Measurements from ENCODE around the gene PTPN22. TPM values are rescaled to one million over a fixed set of nuclear protein-coding genes. Genes with fewer than 3 reads are reported as not detected.

Gene PTPN22
- total and polyA plus RNA-seq, 9 of the 15 experiments (the other 6 are each of a cell fraction or from before 2014, with no cell fraction given) = 0.45 to 4.6 (median 1.1) TPM

DNA sequence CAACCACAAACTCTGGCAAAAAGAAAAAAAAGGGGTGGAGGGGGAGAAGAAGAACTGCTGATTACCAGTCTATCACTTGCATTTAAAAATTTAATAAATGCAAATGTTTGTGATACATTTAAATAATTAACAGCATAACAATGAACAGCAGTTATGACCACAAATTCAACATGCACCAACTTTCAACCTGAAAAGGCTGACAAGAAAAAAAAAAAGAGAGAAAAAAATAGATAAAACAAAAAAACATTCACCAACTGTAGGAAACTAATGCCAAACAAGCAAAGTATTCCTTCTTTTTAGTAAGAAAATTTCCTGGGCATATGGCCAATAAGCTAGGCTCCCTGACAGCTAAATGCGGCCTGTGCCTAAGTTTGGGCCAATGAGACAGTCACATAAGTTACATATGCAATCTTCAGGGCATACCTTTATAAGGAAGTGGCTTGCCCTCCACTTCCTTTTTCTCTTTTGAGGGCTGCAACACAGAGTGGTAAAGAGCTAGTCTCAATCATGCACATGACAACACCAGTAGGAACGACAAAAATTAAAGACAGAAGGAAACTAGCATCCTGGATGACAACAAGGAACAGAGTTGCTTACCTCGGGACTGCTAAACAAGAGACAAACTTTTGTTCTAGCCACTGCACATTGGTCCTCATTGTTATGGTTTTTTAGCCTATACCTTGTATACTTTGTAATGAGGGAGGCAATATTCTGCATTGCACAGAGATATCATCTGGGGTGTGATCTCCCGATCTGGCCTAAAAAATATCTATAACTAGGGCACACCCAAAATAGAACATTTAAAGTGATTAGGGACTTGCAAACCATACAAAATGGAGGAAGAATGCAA, 88.0 kb downstream of the PTPN22 start (continued):
- TF ChIP-seq, protein P1, sequence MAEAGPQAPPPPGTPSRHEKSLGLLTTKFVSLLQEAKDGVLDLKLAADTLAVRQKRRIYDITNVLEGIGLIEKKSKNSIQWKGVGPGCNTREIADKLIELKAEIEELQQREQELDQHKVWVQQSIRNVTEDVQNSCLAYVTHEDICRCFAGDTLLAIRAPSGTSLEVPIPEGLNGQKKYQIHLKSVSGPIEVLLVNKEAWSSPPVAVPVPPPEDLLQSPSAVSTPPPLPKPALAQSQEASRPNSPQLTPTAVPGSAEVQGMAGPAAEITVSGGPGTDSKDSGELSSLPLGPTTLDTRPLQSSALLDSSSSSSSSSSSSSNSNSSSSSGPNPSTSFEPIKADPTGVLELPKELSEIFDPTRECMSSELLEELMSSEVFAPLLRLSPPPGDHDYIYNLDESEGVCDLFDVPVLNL (CRISPR knock-in tag; IDR thresholded peaks at IDR 0.05; ENCODE audit: low read depth) = no peak

DNA sequence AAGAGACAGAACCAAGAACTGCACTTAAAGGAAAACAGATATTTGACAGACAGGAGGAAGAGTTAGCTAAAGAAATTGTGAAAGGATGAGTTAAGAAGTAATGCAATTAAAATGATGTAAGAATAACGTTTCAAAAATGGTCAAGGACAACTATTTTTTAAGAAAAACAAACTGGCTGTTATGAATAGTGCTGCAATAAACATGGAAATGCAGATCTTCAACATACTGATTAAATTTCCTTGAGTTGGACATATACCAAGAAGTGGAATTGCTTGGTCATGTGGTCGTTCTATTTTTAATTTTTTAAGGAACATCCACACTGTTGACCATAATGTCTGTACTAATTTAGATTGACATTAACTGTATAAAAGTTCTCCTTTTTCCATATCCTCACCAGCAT, 89.1 kb downstream of the PTPN22 start:
- Histone ChIP-seq H3K9me3 (replicated peaks; ENCODE audit: control insufficient read depth, insufficient read depth, low read depth, low read length) (no peaks in the 10 kb centered on the region), H3K4me3 (no peak overlapping the region), H4K20me1 (replicated peaks; ENCODE audit: control insufficient read depth, insufficient read depth, low read length) (peaks cover 28% of the 10 kb centered on the region; the same call in 1 of the 2 replicates), H3K4me2 (ENCODE audit: insufficient read depth, low read length) (no peak overlapping the region), H2AFZ (ENCODE audit: low read depth, low read length) (no peak overlapping the region), H3K4me1 (replicated peaks in 1 of 2; ENCODE audit: control insufficient read depth in 2 of 2, insufficient read depth in 2 of 2, low read length in 2 of 2) (peaks cover 15 to 60% of the 10 kb centered on the region in 2 experiments), H3K9me1 (ENCODE audit: control insufficient read depth, insufficient read depth, low read length) (no peaks in the 10 kb centered on the region), H3K27ac (ENCODE audit: extremely low read depth, low read depth, low read length) (no peak overlapping the region; the same call in 1 of the 3 replicates), H3K79me2 (ENCODE audit: control insufficient read depth, insufficient read depth, low read length) (peaks cover 97% of the 10 kb centered on the region), H3K36me3 (ENCODE audit: control insufficient read depth, insufficient read depth, low read length) (peaks cover 10% of the 10 kb centered on the region; the same call in 2 of the 3 replicates), H3K27me3 (ENCODE audit: control insufficient read depth in 2 of 2, insufficient read depth in 2 of 2, low read length in 2 of 2) (no peaks in the 10 kb centered on the region), H3K9ac (ENCODE audit: insufficient read depth in 1 of 2, low read depth in 2 of 2, low read length in 2 of 2) (no peak overlapping the region)
- 25% methylated on average over 2 of the region's 2 CpGs for WGBS (ENCODE audit: insufficient coverage, low coverage, missing lambda C conversion rate)
- CTCF ChIA-PET (ENCODE audit: low intra/inter-chr PET ratio) = no interaction called here
- no TSS peak for BruUV-seq (replicated peaks)
- intact Hi-C loops (cut with micrococcal nuclease) (loop anchor here (2.0 kb wide), 1 partner anchor 22 kb away; no protein-coding TSS in a partner anchor), in situ Hi-C loops (cut with MboI) (no loop called here)
- no peak for FAIRE-seq
- POLR2A ChIA-PET = no interaction called here
- TF ChIP-seq, protein P2, sequence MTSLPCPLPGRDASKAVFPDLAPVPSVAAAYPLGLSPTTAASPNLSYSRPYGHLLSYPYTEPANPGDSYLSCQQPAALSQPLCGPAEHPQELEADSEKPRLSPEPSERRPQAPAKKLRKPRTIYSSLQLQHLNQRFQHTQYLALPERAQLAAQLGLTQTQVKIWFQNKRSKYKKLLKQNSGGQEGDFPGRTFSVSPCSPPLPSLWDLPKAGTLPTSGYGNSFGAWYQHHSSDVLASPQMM (CRISPR knock-in tag; IDR thresholded peaks at IDR 0.05) = no peak
- TF ChIP-seq, protein P3, sequence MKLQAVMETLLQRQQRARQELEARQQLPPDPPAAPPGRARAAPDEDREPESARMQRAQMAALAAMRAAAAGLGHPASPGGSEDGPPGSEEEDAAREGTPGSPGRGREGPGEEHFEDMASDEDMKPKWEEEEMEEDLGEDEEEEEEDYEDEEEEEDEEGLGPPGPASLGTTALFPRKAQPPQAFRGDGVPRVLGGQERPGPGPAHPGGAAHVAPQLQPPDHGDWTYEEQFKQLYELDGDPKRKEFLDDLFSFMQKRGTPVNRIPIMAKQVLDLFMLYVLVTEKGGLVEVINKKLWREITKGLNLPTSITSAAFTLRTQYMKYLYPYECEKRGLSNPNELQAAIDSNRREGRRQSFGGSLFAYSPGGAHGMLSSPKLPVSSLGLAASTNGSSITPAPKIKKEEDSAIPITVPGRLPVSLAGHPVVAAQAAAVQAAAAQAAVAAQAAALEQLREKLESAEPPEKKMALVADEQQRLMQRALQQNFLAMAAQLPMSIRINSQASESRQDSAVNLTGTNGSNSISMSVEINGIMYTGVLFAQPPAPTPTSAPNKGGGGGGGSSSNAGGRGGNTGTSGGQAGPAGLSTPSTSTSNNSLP (IDR thresholded peaks at IDR 0.05; ENCODE audit: borderline replicate concordance, low read depth, low read length) = no peak
- TF ChIP-seq RBM25 (IDR thresholded peaks at IDR 0.05; ENCODE audit: low read depth, low read length, severe bottlenecking) (peak; percentile 4), EP400 (IDR thresholded peaks at IDR 0.05) (peak; percentile 21; the same call in 1 of the 2 replicates), SAFB (IDR thresholded peaks at IDR 0.05; ENCODE audit: borderline replicate concordance, low read depth, low read length) (no peak), THRAP3 (IDR thresholded peaks at IDR 0.05; ENCODE audit: borderline replicate concordance) (no peak), KHSRP (IDR thresholded peaks at IDR 0.05) (no peak), NFRKB (IDR thresholded peaks at IDR 0.05; ENCODE audit: low read depth) (no peak)
- TF ChIP-seq, protein P4, sequence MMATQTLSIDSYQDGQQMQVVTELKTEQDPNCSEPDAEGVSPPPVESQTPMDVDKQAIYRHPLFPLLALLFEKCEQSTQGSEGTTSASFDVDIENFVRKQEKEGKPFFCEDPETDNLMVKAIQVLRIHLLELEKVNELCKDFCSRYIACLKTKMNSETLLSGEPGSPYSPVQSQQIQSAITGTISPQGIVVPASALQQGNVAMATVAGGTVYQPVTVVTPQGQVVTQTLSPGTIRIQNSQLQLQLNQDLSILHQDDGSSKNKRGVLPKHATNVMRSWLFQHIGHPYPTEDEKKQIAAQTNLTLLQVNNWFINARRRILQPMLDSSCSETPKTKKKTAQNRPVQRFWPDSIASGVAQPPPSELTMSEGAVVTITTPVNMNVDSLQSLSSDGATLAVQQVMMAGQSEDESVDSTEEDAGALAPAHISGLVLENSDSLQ (IDR thresholded peaks at IDR 0.05) = 0 out of 2 replicates have a peak, but pooled peaks have one; percentile 18
- TF ChIP-seq, protein P5, sequence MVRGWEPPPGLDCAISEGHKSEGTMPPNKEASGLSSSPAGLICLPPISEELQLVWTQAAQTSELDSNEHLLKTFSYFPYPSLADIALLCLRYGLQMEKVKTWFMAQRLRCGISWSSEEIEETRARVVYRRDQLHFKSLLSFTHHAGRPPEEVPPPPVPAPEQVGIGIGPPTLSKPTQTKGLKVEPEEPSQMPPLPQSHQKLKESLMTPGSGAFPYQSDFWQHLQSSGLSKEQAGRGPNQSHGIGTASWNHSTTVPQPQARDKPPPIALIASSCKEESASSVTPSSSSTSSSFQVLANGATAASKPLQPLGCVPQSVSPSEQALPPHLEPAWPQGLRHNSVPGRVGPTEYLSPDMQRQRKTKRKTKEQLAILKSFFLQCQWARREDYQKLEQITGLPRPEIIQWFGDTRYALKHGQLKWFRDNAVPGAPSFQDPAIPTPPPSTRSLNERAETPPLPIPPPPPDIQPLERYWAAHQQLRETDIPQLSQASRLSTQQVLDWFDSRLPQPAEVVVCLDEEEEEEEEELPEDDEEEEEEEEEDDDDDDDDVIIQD (CRISPR knock-in tag; IDR thresholded peaks at IDR 0.05) = no peak
- no peak for DNase-seq (ENCODE audit: extremely low read depth in 1 of 4, low spot score in 3 of 4)
- ATAC-seq = no peak

Data from K562 (cell line).